ENCODE measurements around the gene DPF3.

DPF3 gene

DNA sequence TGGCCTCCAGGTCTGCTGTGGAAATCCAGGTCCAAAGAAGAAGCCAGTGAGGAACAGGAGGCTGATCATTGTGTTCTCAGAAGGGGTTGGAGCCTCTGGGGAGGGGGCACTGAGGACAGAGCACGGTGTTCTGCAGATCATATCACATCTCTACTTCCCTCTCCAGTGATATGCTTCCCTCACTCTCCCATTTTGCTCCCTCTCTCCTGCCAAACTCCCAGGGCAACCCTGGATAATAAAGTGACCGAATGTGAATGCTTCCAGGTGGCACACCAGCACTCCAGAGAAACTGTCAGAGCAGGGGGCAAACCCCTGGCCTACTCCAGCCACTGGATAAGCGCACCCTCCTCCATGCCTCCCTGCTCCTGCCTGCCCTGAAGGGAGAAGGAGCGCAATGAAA is 57.8 kb downstream of the DPF3 start:
- DNase-seq (ENCODE audit: insufficient read length, low spot score) (no peak), FAIRE-seq (no peak)
- no peak for TF ChIP-seq TAF1 (IDR thresholded peaks at IDR 0.05; ENCODE audit: low read depth, low read length)
- TF ChIP-seq POU2F2 (IDR thresholded peaks at IDR 0.05; ENCODE audit: low read depth, low read length): no peak
- TF ChIP-seq POLR2A (IDR thresholded peaks at IDR 0.05; ENCODE audit: low read depth, low read length): no peak
- TF ChIP-seq SPI1 (IDR thresholded peaks at IDR 0.05; ENCODE audit: low read depth, low read length): no peak
- no peak for TF ChIP-seq PAX5 (IDR thresholded peaks at IDR 0.05; ENCODE audit: insufficient read depth, low read length, severe bottlenecking)
- TF ChIP-seq POLR2AphosphoS5 (IDR thresholded peaks at IDR 0.05; ENCODE audit: low read depth, low read length): no peak

GRCh38 chr14:72833174-72833573 is 60.7 kb downstream of the DPF3 start:
- no peak for TF ChIP-seq PAX5 (IDR thresholded peaks at IDR 0.05; ENCODE audit: insufficient read depth, low read length, severe bottlenecking)
- no peak for TF ChIP-seq POU2F2 (IDR thresholded peaks at IDR 0.05; ENCODE audit: low read depth, low read length)
- no peak for TF ChIP-seq SPI1 (IDR thresholded peaks at IDR 0.05; ENCODE audit: low read depth, low read length)
- TF ChIP-seq POLR2A (IDR thresholded peaks at IDR 0.05; ENCODE audit: low read depth, low read length): no peak
- TF ChIP-seq TAF1 (IDR thresholded peaks at IDR 0.05; ENCODE audit: low read depth, low read length): no peak
- no peak for TF ChIP-seq POLR2AphosphoS5 (IDR thresholded peaks at IDR 0.05; ENCODE audit: low read depth, low read length)
- no peak for DNase-seq (ENCODE audit: insufficient read length, low spot score)
- no peak for FAIRE-seq

DNA sequence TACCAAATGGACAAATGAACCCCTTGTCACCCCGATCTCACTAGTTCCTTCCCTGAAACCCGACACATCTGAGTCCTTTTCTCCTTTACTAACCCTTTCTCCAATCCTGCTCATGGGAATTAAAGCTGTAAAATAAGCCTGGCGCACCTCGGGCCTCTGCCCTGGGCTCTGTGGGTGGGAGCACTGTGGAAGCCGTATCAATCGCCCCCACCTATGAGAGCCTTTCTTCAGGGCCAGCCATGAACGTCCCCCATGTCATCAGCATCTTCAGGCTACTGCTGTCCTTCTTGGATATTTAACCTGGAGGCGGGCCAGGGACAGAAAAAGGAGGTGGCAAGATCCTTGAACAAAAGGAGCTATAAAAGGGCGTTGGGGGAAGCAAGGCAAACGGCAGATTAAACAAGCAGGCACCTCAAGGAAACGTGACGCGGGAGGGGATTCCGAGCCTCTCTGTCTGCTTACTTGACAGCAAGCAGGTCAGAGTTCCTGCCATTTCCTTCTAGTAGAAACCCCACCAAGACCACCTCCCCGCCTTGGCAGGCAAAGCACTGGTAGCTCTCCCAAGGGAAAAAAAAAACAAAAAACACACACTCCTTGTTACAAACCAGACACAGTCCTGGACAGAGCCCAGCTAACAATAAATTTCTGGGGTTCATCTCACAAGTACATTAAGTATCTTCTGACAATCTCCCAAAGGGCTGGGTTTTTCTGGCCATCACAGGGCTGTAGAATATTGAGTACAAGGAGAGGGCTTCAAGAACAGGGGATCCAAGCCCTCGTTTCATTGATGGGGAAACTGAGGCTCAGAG is 62.9 kb downstream of the DPF3 start:
- DNase-seq (ENCODE audit: insufficient read length, low spot score): no peak
- TF ChIP-seq SPI1 (IDR thresholded peaks at IDR 0.05; ENCODE audit: low read depth, low read length) (no peak), PAX5 (IDR thresholded peaks at IDR 0.05; ENCODE audit: insufficient read depth, low read length, severe bottlenecking) (no peak), TAF1 (IDR thresholded peaks at IDR 0.05; ENCODE audit: low read depth, low read length) (no peak), POLR2A (IDR thresholded peaks at IDR 0.05; ENCODE audit: low read depth, low read length) (no peak), POLR2AphosphoS5 (IDR thresholded peaks at IDR 0.05; ENCODE audit: low read depth, low read length) (no peak), POU2F2 (IDR thresholded peaks at IDR 0.05; ENCODE audit: low read depth, low read length) (no peak)
- no peak for FAIRE-seq

DNA sequence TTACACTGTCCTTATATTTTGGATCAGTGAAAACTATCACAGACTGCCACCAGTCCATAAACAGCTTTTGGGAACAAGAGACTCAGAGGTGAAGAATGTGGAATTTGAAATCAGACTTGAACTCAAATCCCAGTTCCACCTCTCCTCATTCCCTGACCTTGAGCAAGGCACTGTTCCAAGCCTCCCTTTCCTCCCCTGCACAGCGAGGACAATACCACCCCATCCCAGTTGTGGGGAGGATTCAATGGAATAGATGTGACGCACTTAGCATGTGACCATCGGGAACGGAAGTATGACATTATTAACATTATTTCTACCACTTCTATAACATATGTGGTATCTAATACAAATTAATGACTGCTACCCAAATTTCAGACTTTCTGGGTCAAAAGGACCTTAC is 63.5 kb downstream of the DPF3 start:
- no peak for TF ChIP-seq POLR2A (IDR thresholded peaks at IDR 0.05; ENCODE audit: low read depth, low read length)
- TF ChIP-seq POLR2AphosphoS5 (IDR thresholded peaks at IDR 0.05; ENCODE audit: low read depth, low read length): no peak
- no peak for TF ChIP-seq SPI1 (IDR thresholded peaks at IDR 0.05; ENCODE audit: low read depth, low read length)
- no peak for TF ChIP-seq POU2F2 (IDR thresholded peaks at IDR 0.05; ENCODE audit: low read depth, low read length)
- no peak for TF ChIP-seq PAX5 (IDR thresholded peaks at IDR 0.05; ENCODE audit: insufficient read depth, low read length, severe bottlenecking)
- TF ChIP-seq TAF1 (IDR thresholded peaks at IDR 0.05; ENCODE audit: low read depth, low read length): no peak
- DNase-seq (ENCODE audit: insufficient read length, low spot score): no peak
- FAIRE-seq: no peak

GRCh38 chr14:72828604-72829003 is 65.3 kb downstream of the DPF3 start:
- TF ChIP-seq POLR2AphosphoS5 (IDR thresholded peaks at IDR 0.05; ENCODE audit: low read depth, low read length) (no peak), POLR2A (IDR thresholded peaks at IDR 0.05; ENCODE audit: low read depth, low read length) (no peak), POU2F2 (IDR thresholded peaks at IDR 0.05; ENCODE audit: low read depth, low read length) (no peak), PAX5 (IDR thresholded peaks at IDR 0.05; ENCODE audit: insufficient read depth, low read length, severe bottlenecking) (no peak), SPI1 (IDR thresholded peaks at IDR 0.05; ENCODE audit: low read depth, low read length) (no peak), TAF1 (IDR thresholded peaks at IDR 0.05; ENCODE audit: low read depth, low read length) (no peak)
- DNase-seq (ENCODE audit: insufficient read length, low spot score) (no peak), FAIRE-seq (no peak)

DNA sequence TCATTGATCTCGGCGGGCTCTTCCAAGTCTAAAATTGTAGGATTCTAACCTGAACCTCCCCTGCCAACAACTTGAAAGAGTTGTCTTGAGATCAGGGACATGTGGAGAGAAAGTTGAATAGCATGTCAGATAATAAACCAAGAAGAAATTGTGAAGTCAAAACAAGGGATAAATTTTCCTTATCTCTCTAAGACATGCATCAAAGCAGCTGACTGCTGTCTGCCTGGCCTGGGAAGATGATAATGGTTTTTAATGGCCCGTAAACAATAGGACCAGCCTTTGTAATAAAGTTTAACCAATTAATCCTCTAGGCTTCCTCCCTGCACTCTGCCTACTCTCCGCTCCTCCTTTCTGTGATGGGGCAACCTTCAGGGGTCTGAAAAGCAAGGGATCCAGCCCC is 67.9 kb downstream of the DPF3 start:
- DNase-seq (ENCODE audit: insufficient read length, low spot score): no peak
- TF ChIP-seq POLR2A (IDR thresholded peaks at IDR 0.05; ENCODE audit: low read depth, low read length) (no peak), POU2F2 (IDR thresholded peaks at IDR 0.05; ENCODE audit: low read depth, low read length) (no peak), PAX5 (IDR thresholded peaks at IDR 0.05; ENCODE audit: insufficient read depth, low read length, severe bottlenecking) (no peak), SPI1 (IDR thresholded peaks at IDR 0.05; ENCODE audit: low read depth, low read length) (no peak), POLR2AphosphoS5 (IDR thresholded peaks at IDR 0.05; ENCODE audit: low read depth, low read length) (no peak), TAF1 (IDR thresholded peaks at IDR 0.05; ENCODE audit: low read depth, low read length) (no peak)
- no peak for FAIRE-seq

- FAIRE-seq: no peak
- TF ChIP-seq POU2F2 (IDR thresholded peaks at IDR 0.05; ENCODE audit: low read depth, low read length): no peak
- TF ChIP-seq POLR2A (IDR thresholded peaks at IDR 0.05; ENCODE audit: low read depth, low read length): no peak
- no peak for TF ChIP-seq TAF1 (IDR thresholded peaks at IDR 0.05; ENCODE audit: low read depth, low read length)
- DNase-seq (ENCODE audit: insufficient read length, low spot score): no peak
These were observed 68.4 kb downstream of the DPF3 start for GRCh38 chr14:72825486-72825885.

- TF ChIP-seq POLR2AphosphoS5 (IDR thresholded peaks at IDR 0.05; ENCODE audit: low read depth, low read length) (no peak), POLR2A (IDR thresholded peaks at IDR 0.05; ENCODE audit: low read depth, low read length) (no peak), TAF1 (IDR thresholded peaks at IDR 0.05; ENCODE audit: low read depth, low read length) (no peak), PAX5 (IDR thresholded peaks at IDR 0.05; ENCODE audit: insufficient read depth, low read length, severe bottlenecking) (no peak), SPI1 (IDR thresholded peaks at IDR 0.05; ENCODE audit: low read depth, low read length) (no peak), POU2F2 (IDR thresholded peaks at IDR 0.05; ENCODE audit: low read depth, low read length) (no peak)
- FAIRE-seq: no peak
- no peak for DNase-seq (ENCODE audit: insufficient read length, low spot score)
These were observed 69.8 kb downstream of the DPF3 start for GRCh38 chr14:72824051-72824450.

DNA sequence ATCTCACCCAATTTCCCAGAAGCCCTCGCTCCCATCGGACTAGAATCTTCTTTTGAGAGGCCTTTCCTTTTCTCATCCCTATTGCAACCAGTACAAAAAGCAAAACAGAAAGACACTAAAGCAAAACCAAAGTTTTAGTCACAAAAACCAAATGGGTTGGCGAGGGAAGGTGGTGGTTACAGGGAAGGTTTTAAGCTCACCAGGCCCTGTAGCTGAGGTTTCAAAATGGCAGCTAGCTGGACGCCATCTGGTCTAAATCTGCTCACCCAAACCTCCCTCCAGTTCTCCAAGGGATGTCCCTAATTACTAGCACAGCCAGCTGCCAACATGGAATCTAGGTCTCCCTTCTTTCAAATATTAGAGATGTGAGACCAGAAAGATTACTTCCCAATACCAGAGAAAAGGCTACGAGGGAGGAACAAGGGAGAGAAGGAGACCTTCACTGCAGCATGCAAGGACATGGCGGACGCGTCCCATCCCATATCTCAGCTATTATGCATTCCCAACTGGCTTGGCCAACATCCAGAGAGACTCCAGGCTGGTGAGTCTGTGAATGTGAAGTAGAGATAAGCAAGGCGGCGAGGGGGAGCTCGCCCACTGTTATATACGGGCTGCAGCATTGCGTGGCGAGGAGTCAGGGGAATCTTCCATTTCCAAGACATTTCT is 70.8 kb downstream of the DPF3 start:
- no peak for DNase-seq (ENCODE audit: insufficient read length, low spot score)
- FAIRE-seq: no peak
- TF ChIP-seq POLR2A (IDR thresholded peaks at IDR 0.05; ENCODE audit: low read depth, low read length) (no peak), POU2F2 (IDR thresholded peaks at IDR 0.05; ENCODE audit: low read depth, low read length) (no peak), SPI1 (IDR thresholded peaks at IDR 0.05; ENCODE audit: low read depth, low read length) (no peak), PAX5 (IDR thresholded peaks at IDR 0.05; ENCODE audit: insufficient read depth, low read length, severe bottlenecking) (no peak), TAF1 (IDR thresholded peaks at IDR 0.05; ENCODE audit: low read depth, low read length) (no peak), POLR2AphosphoS5 (IDR thresholded peaks at IDR 0.05; ENCODE audit: low read depth, low read length) (no peak)
